Measurements from ENCODE around the gene EFNA4.

EFNA4 gene

GRCh38 chr1:155071701-155072100, 8.2 kb downstream of the EFNA4 start:
- in situ Hi-C loops (cut with MboI; ENCODE audit: low sequenced_read_pairs), result loop anchor here (10.0 kb wide), 1 partner anchor 177 kb away; no protein-coding TSS in a partner anchor

GRCh38 chr1:155072531-155073289, 9.2 kb downstream of the EFNA4 start:
- in situ Hi-C loops (cut with MboI; ENCODE audit: low sequenced_read_pairs), result loop anchor here (10.0 kb wide), 1 partner anchor 178 kb away; no protein-coding TSS in a partner anchor

GRCh38 chr1:155073377-155074242, 10.1 kb downstream of the EFNA4 start:
- in situ Hi-C loops (cut with MboI; ENCODE audit: low sequenced_read_pairs), result loop anchor here (10.0 kb wide), 1 partner anchor 179 kb away; no protein-coding TSS in a partner anchor

DNA sequence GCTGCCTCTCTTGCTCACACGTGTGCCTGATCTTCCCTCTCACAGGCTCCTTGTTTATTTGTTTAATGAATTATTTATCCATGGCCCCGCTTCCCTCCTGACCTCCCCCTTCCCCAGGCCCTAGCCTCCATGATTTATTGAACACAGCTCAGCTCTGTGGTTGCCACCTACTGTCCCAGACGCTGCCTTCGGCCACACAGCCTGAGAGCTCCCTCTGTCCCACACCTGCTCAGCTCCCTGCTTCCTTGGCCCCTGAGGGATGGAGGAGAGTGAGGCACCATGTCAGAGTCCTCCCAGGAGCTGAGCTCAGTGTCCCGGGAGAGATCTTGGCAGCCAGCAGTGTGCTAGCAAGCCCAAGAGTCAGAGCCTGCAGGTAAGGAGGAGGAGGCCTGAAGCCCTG, 12.0 kb downstream of the EFNA4 start:
- in situ Hi-C loops (cut with MboI; ENCODE audit: low sequenced_read_pairs), result loop anchor here (10.0 kb wide), 1 partner anchor 181 kb away; no protein-coding TSS in a partner anchor

GRCh38 chr1:155076371-155076770, 12.8 kb downstream of the EFNA4 start:
- in situ Hi-C loops (cut with MboI; ENCODE audit: low sequenced_read_pairs), result loop anchor here (10.0 kb wide), 1 partner anchor 182 kb away; no protein-coding TSS in a partner anchor

- in situ Hi-C loops (cut with MboI; ENCODE audit: low sequenced_read_pairs), result loop anchor here (10.0 kb wide), 1 partner anchor 183 kb away; no protein-coding TSS in a partner anchor
Observed at GRCh38 chr1:155077346-155077745, 13.8 kb downstream of the EFNA4 start.

- in situ Hi-C loops (cut with MboI; ENCODE audit: low sequenced_read_pairs), result loop anchor here (10.0 kb wide), 1 partner anchor 183 kb away; no protein-coding TSS in a partner anchor
Observed at GRCh38 chr1:155077758-155078445, 14.4 kb downstream of the EFNA4 start.

DNA sequence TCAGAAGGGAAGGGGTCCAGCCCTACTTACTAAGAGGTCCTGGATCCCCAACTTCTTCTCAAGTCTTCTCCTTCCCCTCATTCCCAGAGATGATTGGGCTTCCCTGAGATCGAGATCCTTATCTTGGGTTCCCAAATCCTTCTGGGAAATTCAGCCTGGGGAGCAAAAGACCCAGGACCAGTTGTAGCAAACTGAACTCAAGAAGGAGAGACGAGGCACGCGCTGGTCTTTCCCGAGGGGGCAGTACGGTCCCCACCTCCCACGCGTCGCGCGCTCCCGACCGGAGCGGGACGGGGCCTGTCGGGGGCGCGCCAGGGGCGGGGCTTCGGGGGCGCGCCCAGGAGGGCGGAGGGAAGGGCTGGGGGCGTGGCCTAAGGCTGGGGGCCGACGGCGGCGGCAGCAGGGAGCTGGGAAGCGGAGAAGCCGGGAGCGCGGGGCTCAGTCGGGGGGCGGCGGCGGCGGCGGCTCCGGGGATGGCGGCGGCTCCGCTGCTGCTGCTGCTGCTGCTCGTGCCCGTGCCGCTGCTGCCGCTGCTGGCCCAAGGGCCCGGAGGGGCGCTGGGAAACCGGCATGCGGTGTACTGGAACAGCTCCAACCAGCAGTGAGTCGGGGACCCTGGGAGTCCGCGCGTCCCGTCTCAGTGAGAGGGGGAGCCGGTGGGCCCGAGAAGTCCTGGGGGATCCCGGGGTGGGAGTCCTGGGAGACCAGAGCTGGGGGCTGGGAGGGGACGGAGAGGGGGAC, 15.1 kb downstream of the EFNA4 start, which contains the start of gene EFNA3:
Gene EFNA3 (plus strand): TSS at position 369 of the 741 bp plus-strand sequence. CDS start 105 bp downstream, at position 474.
- in situ Hi-C loops (cut with MboI; ENCODE audit: low sequenced_read_pairs), result loop anchor here (10.0 kb wide), 1 partner anchor 184 kb away; no protein-coding TSS in a partner anchor

GRCh38 chr1:155079210-155079486, 15.6 kb downstream of the EFNA4 start:
- in situ Hi-C loops (cut with MboI; ENCODE audit: low sequenced_read_pairs), result loop anchor here (10.0 kb wide), 1 partner anchor 184 kb away; no protein-coding TSS in a partner anchor

DNA sequence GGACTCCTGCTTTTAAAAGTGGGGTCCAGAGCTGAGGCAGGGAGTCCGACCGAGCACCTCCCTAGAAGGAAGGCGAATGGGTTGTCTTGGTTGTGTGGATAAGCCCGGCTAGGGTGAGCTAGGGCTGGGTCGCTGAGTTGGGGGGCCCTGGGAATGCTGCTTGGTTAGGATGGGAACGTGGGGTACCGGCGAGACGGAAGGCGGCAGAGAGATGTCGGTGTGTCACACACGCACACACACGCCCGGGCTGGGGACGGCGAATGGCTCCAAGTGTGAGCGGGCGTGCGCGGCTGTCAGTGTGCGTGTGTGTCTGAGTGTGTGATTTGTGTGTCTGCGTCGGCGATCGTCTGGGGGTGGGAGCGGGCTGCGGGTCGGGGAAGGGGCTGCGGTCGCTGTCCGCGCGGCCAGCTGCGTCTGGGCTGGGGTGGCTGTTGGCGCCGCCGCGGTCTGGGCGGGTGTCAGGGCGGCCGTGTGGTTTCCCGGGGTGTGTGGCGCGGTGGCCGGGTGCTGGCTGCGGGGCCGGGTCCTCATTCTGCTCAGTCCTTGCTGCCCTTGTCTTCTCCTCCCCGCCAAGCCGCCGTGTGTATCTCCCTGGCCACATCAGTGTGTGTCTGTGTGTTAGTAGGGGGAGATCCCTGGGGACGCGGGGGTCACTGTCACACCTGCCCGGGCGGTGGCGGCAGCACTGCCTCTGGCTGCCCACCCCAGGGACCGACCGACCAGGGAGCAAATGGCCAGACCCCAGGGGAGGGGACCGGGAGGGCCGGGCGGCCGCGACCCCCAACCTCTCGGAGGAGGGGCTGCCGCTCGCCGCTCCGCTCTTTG, 16.2 kb downstream of the EFNA4 start:
- in situ Hi-C loops (cut with MboI; ENCODE audit: low sequenced_read_pairs), result loop anchor here (10.0 kb wide), 1 partner anchor 185 kb away; no protein-coding TSS in a partner anchor

DNA sequence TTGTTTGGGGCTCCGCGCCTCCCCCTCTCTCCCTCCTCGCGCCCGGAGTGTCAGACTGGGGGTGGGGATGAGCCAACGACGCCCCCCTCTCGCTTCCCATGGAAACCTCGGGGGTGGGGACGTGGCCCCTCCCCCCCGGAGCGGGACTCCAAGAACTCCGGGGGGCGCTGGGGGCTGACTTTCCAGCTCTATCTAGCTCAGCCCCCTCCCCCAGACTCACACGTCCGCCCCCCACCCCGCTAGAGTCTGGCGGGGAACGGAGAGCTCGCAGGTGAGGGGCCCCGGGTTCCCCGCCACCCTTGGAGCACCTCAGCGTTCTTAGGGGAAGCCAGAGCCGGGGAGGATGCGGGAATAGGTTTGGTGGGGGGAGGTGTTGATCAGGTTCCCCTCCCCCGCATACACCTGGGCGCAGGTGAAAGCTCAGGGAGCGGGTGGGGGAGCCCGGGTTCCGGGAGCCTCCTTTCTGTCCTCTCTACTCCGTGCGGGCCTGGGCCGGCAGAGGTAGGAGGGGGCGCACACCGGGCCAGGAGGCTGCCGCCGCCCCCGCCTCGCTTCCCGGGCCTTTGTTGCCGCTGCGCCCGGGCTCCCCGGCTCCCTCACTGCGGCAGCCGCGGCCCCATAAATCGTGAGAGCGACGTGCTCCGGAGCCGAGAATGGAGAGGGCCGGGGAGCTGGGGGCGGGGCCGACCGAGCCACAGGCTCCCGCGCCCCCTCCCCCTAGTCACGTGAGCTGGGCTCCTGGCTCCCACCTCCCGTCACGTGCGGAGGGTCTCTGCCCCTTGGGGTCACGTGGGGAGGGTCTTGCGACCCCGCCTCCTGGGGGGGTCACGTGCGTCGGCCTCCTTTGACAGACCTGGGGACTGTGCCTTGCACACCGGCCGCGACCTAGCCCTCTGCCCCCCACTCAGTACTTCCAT, 17.0 kb downstream of the EFNA4 start:
- in situ Hi-C loops (cut with MboI; ENCODE audit: low sequenced_read_pairs), result no loop called here

DNA sequence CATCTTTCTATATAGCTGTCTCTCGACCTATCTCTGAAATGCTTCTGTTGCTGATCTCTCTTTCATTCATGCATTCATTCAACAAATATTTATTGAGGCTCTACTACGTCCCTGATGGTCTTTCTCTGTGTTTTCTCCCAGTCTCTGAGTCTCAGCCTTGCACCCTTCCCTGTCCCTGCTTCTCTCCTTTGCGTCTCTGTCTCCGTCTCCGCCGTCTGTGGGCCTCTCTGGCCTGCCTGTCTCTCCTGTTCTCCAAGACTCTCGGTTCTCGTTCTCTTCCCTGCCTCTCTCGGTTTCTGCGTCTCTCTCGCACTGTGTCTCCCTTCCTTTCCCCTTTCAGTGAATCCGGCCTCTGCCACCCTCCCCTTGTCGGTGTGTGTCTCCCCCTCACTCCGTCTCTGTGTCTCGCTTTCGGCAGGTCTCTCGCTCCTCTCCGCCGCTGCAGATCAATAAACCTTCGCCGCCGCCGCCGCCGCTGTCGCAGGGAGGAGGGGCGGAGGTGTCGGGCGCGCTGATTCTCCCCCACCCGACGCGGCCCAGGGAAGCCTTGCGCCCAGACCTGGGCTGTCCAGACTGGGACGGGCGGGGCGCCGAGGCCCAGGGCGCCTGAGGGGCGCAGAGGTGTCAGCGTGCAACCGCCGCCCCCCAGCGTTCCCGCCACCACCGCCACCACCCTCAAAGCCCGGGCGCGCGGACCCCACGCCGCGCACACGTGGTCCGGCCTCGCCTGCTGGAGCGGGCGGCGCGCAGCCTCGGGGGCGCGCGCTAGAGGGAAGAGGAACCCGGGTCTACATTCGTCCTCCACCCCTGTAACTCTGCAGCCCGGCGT, 18.1 kb downstream of the EFNA4 start:
- in situ Hi-C loops (cut with MboI; ENCODE audit: low sequenced_read_pairs), result no loop called here

DNA sequence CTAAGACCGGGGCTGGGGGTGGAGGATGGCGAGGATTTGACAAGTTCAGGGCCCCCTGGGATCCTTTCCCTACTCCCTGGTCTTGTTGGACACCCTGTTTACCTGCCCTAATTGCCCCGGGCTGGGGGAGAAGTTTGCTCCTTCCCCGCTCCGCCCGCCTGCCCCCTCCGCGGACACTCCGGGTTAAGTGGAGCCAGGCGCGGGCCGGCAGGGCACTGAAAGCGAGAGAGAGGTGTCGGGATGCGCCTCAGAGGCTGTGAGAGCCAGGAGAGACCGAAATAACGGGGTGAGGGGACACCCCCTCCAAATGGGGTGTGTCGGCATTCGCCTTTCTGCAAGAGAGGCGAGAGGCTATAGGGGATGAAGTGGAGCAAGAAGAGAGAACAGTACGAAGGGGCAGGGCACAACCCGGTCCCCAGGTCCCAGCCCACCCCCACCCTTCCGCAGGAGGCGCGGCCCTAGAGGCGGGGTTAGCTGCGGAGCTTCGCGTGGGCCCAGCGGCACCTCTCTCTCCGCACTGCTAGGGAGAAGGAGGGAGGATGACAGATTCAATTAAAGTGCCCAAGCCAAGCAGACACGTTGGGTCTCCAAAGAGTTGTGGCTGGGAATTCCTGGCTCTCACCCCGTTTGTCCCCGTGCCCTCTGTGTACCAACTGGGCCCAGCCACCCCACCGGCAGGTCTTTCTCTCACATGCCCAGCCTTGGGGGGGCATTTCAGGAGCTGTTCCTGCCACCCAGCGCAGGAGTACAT, 18.9 kb downstream of the EFNA4 start:
- in situ Hi-C loops (cut with MboI; ENCODE audit: low sequenced_read_pairs), result no loop called here

- in situ Hi-C loops (cut with MboI; ENCODE audit: low sequenced_read_pairs), result no loop called here
Observed at GRCh38 chr1:155083052-155083541, 19.6 kb downstream of the EFNA4 start.

DNA sequence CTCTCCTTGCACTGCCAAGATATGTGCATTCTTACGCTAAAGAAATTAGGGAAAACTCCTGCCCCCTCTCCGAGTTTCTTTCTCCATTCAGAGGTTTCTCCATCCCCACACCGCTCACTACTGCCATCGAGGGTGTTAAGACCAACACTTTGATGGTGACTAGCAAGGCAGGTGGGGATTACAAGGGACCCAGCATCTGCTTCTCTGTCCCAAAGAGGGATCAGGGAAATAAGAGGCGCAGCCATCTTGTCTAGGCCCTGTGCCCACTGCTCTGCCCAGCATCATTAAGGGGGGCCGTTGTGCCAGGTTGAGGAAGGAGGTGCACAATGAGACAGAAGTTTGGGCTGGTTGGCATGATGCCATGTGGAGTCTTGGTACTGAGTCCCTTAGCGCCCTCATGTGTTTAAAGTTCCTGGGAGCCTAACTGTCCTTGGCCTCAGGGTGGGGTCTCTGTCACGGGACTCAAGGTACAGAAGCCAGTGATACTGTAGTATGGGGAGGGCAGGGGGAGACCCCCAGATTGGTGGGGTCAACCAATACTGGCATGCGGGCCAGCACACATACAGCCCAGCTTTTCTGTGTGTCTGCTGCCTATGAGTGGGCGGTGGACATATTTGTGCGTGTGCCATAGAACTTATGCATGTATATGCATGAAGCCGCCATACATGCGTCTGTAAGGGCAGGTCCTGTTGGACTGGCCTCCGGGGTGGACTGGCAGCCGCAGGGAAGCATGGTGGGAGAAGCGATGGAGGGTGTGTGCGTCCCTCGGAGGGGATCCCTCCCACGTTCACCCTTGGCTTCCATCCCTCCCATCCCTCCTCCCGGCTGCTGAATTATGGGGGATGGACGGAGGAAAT, 20.6 kb downstream of the EFNA4 start:
- in situ Hi-C loops (cut with MboI; ENCODE audit: low sequenced_read_pairs), result no loop called here
